Measurements from ENCODE around the gene TGIF1. TPM values are rescaled to one million over a fixed set of nuclear protein-coding genes. Genes with fewer than 3 reads are reported as not detected.
A peak's percentile ranks its signal among the peaks of the same experiment; 100 is the strongest.
"Not testable (repeated sequence)": the region's sequence is repeated elsewhere in the genome, so short reads cannot be mapped to it uniquely, and the experiment has no call there.

Gene TGIF1
- total RNA-seq, 1 donor from 2014 or later = 45.8 TPM

DNA sequence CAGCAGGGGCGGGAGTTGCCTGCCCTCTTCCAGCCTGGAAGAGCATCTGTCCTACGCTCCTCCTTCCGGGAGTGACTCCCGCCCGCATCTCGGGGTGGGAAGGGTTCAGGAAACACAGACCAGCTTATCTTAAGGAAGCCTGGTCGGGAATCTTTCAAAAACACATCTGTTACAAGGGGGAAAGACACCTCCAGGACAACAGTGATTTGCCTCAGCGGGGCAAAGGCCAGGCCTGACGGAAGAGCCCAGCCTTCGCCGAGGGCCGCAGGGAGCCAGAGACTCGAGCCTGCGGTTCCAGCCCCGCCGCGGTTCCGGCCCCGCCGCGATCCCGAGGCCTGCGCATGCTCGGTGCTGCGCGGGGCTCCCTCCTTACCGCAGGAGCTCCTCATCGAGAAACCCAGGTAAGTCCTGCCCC, 38.1 kb upstream of the TGIF1 start:
- no peaks in the 10 kb centered on the region for H3K27me3 ChIP-seq (ENCODE audit: low read depth)
- no peaks in the 10 kb centered on the region for H3K4me1 ChIP-seq
- ATAC-seq (peak; percentile 88 to 92), DNase-seq (peak; percentile 69)
- no peaks in the 10 kb centered on the region for H3K36me3 ChIP-seq
- TF ChIP-seq, protein P1, sequence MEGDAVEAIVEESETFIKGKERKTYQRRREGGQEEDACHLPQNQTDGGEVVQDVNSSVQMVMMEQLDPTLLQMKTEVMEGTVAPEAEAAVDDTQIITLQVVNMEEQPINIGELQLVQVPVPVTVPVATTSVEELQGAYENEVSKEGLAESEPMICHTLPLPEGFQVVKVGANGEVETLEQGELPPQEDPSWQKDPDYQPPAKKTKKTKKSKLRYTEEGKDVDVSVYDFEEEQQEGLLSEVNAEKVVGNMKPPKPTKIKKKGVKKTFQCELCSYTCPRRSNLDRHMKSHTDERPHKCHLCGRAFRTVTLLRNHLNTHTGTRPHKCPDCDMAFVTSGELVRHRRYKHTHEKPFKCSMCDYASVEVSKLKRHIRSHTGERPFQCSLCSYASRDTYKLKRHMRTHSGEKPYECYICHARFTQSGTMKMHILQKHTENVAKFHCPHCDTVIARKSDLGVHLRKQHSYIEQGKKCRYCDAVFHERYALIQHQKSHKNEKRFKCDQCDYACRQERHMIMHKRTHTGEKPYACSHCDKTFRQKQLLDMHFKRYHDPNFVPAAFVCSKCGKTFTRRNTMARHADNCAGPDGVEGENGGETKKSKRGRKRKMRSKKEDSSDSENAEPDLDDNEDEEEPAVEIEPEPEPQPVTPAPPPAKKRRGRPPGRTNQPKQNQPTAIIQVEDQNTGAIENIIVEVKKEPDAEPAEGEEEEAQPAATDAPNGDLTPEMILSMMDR (IDR thresholded peaks at IDR 0.05) = no peak
- peak overlapping the region; percentile 43 for H3K4me3 ChIP-seq
- H3K27ac ChIP-seq = peak overlapping the region; percentile 32
- intact Hi-C loops (cut with DNase I) = no loop called here
- no peaks in the 10 kb centered on the region for H3K9me3 ChIP-seq

DNA sequence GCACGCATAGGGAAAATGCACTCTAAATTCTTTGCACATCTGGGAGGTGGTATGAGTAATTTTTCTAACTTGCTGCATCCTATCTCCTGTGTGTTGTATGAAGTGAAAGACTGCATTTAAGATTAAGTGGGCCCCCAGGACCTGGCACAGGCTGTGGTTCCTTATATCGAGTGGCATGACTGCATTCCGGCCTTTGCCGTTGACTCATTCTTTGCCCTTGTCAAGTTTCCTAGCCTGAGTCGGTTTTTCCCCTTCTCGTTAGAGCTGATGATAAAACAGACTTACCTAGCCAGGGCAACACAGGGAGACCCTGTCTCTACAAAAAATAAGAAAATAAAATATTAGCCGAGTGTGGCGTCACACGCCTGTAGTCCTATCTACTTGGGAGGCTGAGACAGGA, 37.4 kb upstream of the TGIF1 start:
- H3K27me3 ChIP-seq (ENCODE audit: low read depth); H3K9me3 ChIP-seq; H3K36me3 ChIP-seq; H3K4me1 ChIP-seq; intact Hi-C loops (cut with DNase I): not testable (repeated sequence)
- DNase-seq = peak; percentile 77
- ATAC-seq = peak; percentile 93 to 95
- H3K4me3 ChIP-seq = peak overlapping the region; percentile 43
- H3K27ac ChIP-seq = peak overlapping the region; percentile 32

- H3K27ac ChIP-seq = no peak overlapping the region
- intact Hi-C loops (cut with DNase I) = no loop called here
- no peak for DNase-seq
- no peak for ATAC-seq
- H3K9me3 ChIP-seq = no peaks in the 10 kb centered on the region
- H3K36me3 ChIP-seq = no peaks in the 10 kb centered on the region
- no peaks in the 10 kb centered on the region for H3K27me3 ChIP-seq (ENCODE audit: low read depth)
- H3K4me1 ChIP-seq = no peaks in the 10 kb centered on the region
- H3K4me3 ChIP-seq = no peak overlapping the region
- TF ChIP-seq, protein P1 (IDR thresholded peaks at IDR 0.05) = no peak
Observed at GRCh38 chr18:3415110-3415509, 34.9 kb upstream of the TGIF1 start.

DNA sequence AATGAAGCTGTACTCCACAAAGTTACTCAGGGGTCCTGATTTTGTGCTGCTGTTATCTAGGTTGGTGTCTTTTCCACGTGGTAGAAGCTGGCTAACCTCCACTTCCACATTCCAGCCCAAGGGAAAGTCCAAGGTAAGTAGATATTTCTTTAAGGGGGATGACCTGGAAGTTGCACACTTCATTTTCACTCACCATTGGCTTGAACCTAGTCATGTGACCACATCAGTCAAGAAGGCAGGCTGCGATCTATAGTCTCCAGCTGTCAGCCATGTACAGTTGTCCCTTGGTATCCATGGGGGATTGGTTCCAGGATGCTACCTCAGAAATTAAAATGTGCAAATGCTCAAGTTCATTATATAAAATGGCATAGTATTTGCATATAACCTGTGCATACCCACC, 31.9 kb upstream of the TGIF1 start:
- no peaks in the 10 kb centered on the region for H3K4me1 ChIP-seq
- no peaks in the 10 kb centered on the region for H3K27me3 ChIP-seq (ENCODE audit: low read depth)
- H3K9me3 ChIP-seq = no peaks in the 10 kb centered on the region
- no peak overlapping the region for H3K27ac ChIP-seq
- TF ChIP-seq, protein P1 (IDR thresholded peaks at IDR 0.05) = no peak
- no peak for ATAC-seq
- no peak for DNase-seq
- intact Hi-C loops (cut with DNase I) = no loop called here
- H3K36me3 ChIP-seq = no peaks in the 10 kb centered on the region
- H3K4me3 ChIP-seq = no peak overlapping the region

- no peaks in the 10 kb centered on the region for H3K36me3 ChIP-seq
- H3K27ac ChIP-seq = no peak overlapping the region
- TF ChIP-seq, protein P1 (IDR thresholded peaks at IDR 0.05) = no peak
- H3K9me3 ChIP-seq = no peaks in the 10 kb centered on the region
- no peaks in the 10 kb centered on the region for H3K4me1 ChIP-seq
- intact Hi-C loops (cut with DNase I) = no loop called here
- ATAC-seq (no peak), DNase-seq (no peak)
- H3K27me3 ChIP-seq (ENCODE audit: low read depth) = no peaks in the 10 kb centered on the region
- no peak overlapping the region for H3K4me3 ChIP-seq
Observed at GRCh38 chr18:3420919-3421279, 29.1 kb upstream of the TGIF1 start.

- ATAC-seq (no peak), DNase-seq (no peak)
- no peak overlapping the region for H3K4me3 ChIP-seq
- no peaks in the 10 kb centered on the region for H3K36me3 ChIP-seq
- no peaks in the 10 kb centered on the region for H3K27me3 ChIP-seq (ENCODE audit: low read depth)
- no peaks in the 10 kb centered on the region for H3K9me3 ChIP-seq
- H3K27ac ChIP-seq = no peak overlapping the region
- intact Hi-C loops (cut with DNase I) = no loop called here
- no peaks in the 10 kb centered on the region for H3K4me1 ChIP-seq
- TF ChIP-seq, protein P1 (IDR thresholded peaks at IDR 0.05) = no peak
Observed at GRCh38 chr18:3422905-3423304, 27.1 kb upstream of the TGIF1 start.
